H7 (cell line): ENCODE measurements around the gene ARID3A. TPM values are rescaled to one million over a fixed set of nuclear protein-coding genes. Genes with fewer than 3 reads are reported as not detected.

ENCODE experiments used
- DNase-seq: peaks from one replicate; pipeline ENCODE4 v3.0.0; 2012
- H3K27me3 ChIP-seq: 2 replicates; pipeline ENCODE4 v1.6.0; 2011; ENCODE audit warnings: mild to moderate bottlenecking, low read length; ENCODE audit not compliant: control insufficient read depth, insufficient read depth
- H3K36me3 ChIP-seq: replicated peaks from 2 replicates; pipeline ENCODE4 v1.5.1; 2011; ENCODE audit warnings: low read length; ENCODE audit not compliant: control insufficient read depth, insufficient read depth
- H3K4me3 ChIP-seq: 2 replicates; pipeline ENCODE4 v1.5.1; 2011; ENCODE audit warnings: low read depth, mild to moderate bottlenecking, control low read depth, low read length, moderate library complexity; ENCODE audit not compliant: insufficient read depth
- total RNA-seq: library from RNA; depleted of rRNA; stranded (reverse); fragments of >200 nt; shearing (Covaris generic); gene quantifications from 2 replicates; pipeline ENCODE4 v1.2.3, GENCODE V29; 2014

The ARID3A gene
- total RNA-seq, 1 experiment from 2014 or later: 85.4 TPM

GRCh38 chr19:940591-941291 is 14.9 kb downstream of the ARID3A start:
- DNase-seq: no peak
- no peak overlapping the region for H3K4me3 ChIP-seq
- no peaks in the 10 kb centered on the region for H3K27me3 ChIP-seq
- peaks cover 6% of the 10 kb centered on the region for H3K36me3 ChIP-seq

- Histone ChIP-seq H3K27me3 (no peaks in the 10 kb centered on the region), H3K4me3 (no peak overlapping the region), H3K36me3 (peaks cover 6% of the 10 kb centered on the region)
- DNase-seq: no peak
These were observed 15.7 kb downstream of the ARID3A start for GRCh38 chr19:941292-942132.

GRCh38 chr19:942133-942645 is 16.4 kb downstream of the ARID3A start:
- DNase-seq: no peak
- no peak overlapping the region for H3K4me3 ChIP-seq
- H3K27me3 ChIP-seq: no peaks in the 10 kb centered on the region
- peaks cover 6% of the 10 kb centered on the region for H3K36me3 ChIP-seq

DNA sequence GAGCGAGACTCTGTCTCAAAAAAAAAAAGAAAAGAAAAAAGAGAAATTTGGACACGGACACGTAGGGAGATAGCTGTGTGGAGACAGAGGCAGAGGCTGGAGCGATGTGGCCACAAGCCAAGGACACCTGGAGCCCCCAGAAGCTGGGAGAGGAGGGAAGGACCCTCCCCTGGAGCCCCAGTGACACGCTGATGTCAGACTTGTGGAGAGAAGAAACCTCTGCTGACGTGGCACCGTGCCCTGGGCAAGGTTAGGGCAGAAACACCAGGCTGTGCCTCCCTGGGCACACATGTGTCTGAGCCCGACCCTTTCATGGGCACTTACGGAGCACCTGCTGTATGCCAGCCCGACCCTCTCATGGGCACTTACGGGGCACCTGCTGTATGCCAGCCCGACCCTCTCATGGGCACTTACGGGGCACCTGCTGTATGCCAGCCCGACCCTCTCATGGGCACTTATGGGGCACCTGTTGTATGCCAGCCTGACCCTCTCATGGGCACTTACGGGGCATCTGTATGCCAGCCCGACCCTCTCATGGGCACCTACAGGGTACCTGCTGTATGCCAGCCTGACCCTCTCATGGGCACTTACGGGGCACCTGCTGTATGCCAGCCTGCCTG is 17.8 kb downstream of the ARID3A start:
- no peaks in the 10 kb centered on the region for H3K27me3 ChIP-seq
- no peak for DNase-seq
- H3K36me3 ChIP-seq: peaks cover 3% of the 10 kb centered on the region
- no peak overlapping the region for H3K4me3 ChIP-seq

DNA sequence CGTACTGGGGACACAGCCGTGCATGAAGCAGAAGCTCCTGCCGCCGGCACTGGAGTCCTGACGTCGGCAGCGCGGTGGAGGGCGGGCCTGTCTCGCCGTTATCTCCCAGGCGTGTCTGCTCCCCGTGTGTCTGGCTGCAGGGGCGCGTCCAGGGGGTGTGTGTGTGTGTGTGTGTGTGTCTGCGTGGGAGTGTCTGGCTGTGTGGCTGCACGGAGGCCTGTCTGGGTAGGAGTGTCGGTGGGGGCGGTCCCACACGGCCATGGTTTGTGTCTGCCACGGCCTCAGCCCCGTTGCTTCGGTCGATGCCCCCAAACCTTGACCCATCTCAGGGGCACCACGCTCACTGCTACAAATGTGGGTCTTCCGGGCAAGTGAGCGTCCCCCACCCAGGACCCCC is 18.3 kb downstream of the ARID3A start:
- DNase-seq: no peak
- H3K27me3 ChIP-seq: no peaks in the 10 kb centered on the region
- H3K36me3 ChIP-seq: peaks cover 3% of the 10 kb centered on the region

DNA sequence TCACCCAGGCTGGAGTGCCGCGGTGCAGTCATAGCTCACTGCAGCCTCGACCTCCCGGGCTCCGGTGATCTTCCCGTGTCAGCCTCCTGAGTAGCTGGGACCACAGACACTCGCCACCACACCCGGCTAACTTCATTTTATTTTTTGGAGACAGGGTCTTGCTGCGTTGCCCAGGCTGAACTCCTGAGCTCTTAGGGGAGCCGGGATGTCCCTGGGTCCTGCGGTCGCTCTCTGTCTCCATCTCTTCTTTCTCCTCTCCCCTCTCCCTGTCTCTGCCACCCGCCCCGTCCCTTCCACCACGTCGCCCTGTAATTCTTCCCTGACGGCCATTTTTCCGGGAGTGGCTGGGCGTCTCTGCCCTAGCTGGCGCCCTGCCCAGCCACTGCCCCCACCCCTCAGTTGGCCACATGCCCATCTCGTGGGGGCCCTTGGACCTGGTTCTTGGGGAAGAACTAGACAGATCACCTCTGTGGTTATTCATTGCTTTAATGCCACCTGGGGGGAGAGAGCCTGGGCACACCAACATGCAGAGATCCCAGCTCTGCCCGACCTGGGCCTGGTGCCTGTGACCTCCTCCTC is 18.9 kb downstream of the ARID3A start:
- Histone ChIP-seq H3K27me3 (no peaks in the 10 kb centered on the region), H3K36me3 (peaks cover 3% of the 10 kb centered on the region), H3K4me3 (no peak overlapping the region)
- DNase-seq: no peak

More for the DNA sequence above, 18.3 kb downstream of the ARID3A start:
- no peak overlapping the region for H3K4me3 ChIP-seq

- Histone ChIP-seq H3K27me3 (no peaks in the 10 kb centered on the region), H3K36me3 (peaks cover 3% of the 10 kb centered on the region), H3K4me3 (no peak overlapping the region)
- no peak for DNase-seq
These were observed 19.8 kb downstream of the ARID3A start for GRCh38 chr19:945401-946252.

DNA sequence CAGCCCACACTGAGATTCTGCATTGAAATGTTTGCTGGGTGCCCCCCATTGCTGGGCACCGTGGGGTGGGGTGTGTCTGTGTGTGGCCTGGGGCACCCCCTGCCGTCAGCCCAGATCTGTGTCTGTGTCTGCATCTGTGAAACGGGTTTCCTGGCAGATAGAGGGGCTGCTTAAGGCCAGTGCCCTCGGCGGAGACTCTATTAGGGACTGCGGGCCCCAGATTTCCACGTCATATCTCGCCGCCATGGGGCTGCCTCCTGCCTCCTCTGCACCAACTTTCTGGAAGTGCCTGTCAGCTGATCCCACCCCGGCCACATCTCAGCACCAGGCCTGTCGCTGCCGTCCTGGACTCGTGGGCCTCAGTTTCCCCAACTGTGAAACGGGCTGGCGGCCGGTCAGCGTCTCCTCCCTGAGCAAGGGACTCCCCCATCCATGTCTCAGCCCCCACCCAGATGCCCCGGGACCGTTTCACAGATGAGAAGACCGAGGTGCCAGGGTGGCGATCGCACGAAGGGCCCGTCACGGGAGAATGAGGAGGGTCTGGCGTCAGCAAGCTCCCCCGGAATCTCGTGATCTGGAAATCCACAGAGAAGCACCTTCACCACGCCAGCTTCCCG is 21.4 kb downstream of the ARID3A start:
- H3K36me3 ChIP-seq: peaks cover 3% of the 10 kb centered on the region
- no peak for DNase-seq
- no peaks in the 10 kb centered on the region for H3K27me3 ChIP-seq
- H3K4me3 ChIP-seq: no peak overlapping the region

DNA sequence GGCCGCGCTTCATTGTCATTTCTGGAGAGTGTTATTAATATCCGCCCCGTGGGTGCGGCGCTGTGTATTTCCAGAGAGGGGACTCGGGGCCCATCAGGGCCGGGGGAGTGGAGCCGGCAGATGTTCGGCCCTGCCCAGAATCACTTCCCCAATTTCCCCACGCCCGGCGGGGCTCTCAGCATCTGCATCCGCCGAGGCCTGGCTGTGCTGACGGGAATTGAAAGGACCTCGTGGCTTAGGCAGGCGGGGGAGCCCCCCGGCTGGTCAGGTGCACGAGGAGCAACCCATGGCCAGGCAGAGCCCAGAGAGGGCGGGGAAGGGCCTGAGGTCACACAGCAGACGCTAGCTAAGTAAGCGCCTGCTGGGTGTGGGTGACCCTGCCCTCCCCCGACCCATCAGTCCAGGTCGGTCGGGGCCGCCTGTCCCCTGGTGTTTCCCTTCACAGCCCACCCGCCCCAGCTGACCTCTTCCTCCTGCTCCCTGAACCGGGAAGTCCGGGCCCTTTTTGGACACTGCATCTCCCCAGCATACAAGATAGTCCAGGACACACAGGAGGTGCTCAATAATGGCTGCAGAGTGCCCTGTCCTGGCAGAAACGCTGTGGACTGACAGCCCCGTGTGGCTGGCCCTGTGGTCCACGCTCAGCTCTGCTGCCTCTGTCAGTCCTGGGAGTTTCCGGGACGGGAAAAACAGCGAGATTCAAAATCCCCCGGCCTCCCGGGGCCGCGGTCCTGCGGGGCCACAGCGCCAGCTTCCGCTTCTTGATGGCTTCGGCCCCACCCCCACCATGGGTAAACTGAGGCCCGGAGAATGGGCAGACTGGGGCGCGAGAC is 22.1 kb downstream of the ARID3A start:
- Histone ChIP-seq H3K27me3 (no peaks in the 10 kb centered on the region), H3K36me3 (no peaks in the 10 kb centered on the region; the same call in 1 of the 2 replicates), H3K4me3 (no peak overlapping the region)
- DNase-seq: no peak

- Histone ChIP-seq H3K27me3 (no peaks in the 10 kb centered on the region), H3K4me3 (no peak overlapping the region), H3K36me3 (no peaks in the 10 kb centered on the region; the same call in 1 of the 2 replicates)
- DNase-seq: no peak
These were observed 23.1 kb downstream of the ARID3A start for GRCh38 chr19:948842-949496.

DNA sequence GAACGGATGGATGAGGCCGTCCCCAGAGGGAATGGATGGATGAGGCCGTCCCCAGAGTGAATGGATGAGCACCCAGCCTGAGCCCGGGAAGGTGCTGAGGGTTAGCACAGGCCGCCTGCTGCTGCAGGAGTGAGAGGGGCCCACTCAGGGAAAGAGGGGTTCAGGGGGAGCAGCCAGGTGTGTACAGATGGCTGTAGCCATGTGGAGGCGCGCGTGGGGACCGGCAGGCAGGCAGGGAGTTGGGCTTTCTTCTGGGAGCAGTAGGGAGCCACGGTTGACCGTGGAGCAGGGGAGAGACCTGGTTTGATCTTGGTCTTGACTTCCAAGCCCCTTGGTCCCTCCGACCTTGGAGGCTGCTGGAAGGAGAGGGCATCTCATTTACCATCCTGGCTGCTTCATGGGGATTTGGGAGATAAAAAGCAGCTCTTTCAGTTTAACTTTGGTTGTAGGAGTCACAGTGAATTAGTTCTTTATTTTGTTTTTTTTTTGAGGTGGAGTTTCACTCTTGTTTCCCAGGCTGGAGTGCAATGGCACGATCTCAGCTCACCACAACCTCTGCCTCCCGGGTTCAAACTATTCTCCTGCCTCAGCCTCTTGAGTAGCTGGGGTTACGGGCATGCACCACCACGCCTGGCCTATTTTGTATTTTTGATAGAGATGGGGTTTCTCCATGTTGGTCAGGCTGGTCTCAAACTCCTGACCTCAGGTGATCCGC is 24.7 kb downstream of the ARID3A start:
- H3K27me3 ChIP-seq: no peaks in the 10 kb centered on the region
- no peak for DNase-seq
- no peaks in the 10 kb centered on the region; the same call in 1 of the 2 replicates for H3K36me3 ChIP-seq
- no peak overlapping the region for H3K4me3 ChIP-seq
